Glutamatergic neuron (in vitro differentiated cells): Measurements from ENCODE around the gene LUC7L. TPM values are rescaled to one million over a fixed set of nuclear protein-coding genes. Genes with fewer than 3 reads are reported as not detected.
"Not testable (repeated sequence)": the region's sequence is repeated elsewhere in the genome, so short reads cannot be mapped to it uniquely, and the experiment has no call there.

Source experiments
- DNase-seq: peaks from one replicate; pipeline ENCODE4 v3.0.0; 2022
- H3K27ac Mint-ChIP-seq: one replicate; pipeline ENCODE4 v1.8.0; 2020; ENCODE audit warnings: mild to moderate bottlenecking, mixed read lengths, inconsistent platforms; ENCODE audit not compliant: unreplicated experiment
- H3K27me3 Mint-ChIP-seq: one replicate; pipeline ENCODE4 v1.8.0; 2020; ENCODE audit warnings: mild to moderate bottlenecking, moderate library complexity, mixed read lengths, inconsistent platforms; ENCODE audit not compliant: unreplicated experiment
- H3K36me3 Mint-ChIP-seq: one replicate; pipeline ENCODE4 v1.8.0; 2020; ENCODE audit warnings: mild to moderate bottlenecking, mixed read lengths, inconsistent platforms; ENCODE audit not compliant: unreplicated experiment
- H3K4me1 Mint-ChIP-seq: one replicate; pipeline ENCODE4 v1.8.0; 2020; ENCODE audit warnings: mild to moderate bottlenecking, low read depth, mixed read lengths, inconsistent platforms; ENCODE audit not compliant: unreplicated experiment
- H3K4me3 Mint-ChIP-seq: one replicate; pipeline ENCODE4 v1.8.0; 2020; ENCODE audit warnings: mild to moderate bottlenecking, mixed read lengths, inconsistent platforms; ENCODE audit not compliant: unreplicated experiment
- H3K9me3 Mint-ChIP-seq: one replicate; pipeline ENCODE4 v1.8.0; 2020; ENCODE audit warnings: mild to moderate bottlenecking, moderate library complexity, mixed read lengths, inconsistent platforms; ENCODE audit not compliant: unreplicated experiment
- total RNA-seq: library from RNA; stranded (reverse); fragmentation: NEBNext Ultra II Directional; extraction: Animal tissue kit (Norgen Biotek cat#: 25700); gene quantifications from one replicate; pipeline ENCODE4 v1.2.1, GENCODE V29; 2021; ENCODE audit not compliant: unreplicated experiment
- TF ChIP-seq, protein P1 (sequence below): fragments of 200-600 bp; sonication (generic); IDR thresholded peaks from one replicate; pipeline ENCODE4 v1.5.0; 2021; ENCODE audit not compliant: partially characterized antibody, unreplicated experiment

Gene LUC7L
- total RNA-seq, 1 donor from 2014 or later = 213 TPM

- peaks cover 11% of the 10 kb centered on the region for H3K27me3 Mint-ChIP-seq
- no peak overlapping the region for H3K27ac Mint-ChIP-seq
- TF ChIP-seq, protein P1, sequence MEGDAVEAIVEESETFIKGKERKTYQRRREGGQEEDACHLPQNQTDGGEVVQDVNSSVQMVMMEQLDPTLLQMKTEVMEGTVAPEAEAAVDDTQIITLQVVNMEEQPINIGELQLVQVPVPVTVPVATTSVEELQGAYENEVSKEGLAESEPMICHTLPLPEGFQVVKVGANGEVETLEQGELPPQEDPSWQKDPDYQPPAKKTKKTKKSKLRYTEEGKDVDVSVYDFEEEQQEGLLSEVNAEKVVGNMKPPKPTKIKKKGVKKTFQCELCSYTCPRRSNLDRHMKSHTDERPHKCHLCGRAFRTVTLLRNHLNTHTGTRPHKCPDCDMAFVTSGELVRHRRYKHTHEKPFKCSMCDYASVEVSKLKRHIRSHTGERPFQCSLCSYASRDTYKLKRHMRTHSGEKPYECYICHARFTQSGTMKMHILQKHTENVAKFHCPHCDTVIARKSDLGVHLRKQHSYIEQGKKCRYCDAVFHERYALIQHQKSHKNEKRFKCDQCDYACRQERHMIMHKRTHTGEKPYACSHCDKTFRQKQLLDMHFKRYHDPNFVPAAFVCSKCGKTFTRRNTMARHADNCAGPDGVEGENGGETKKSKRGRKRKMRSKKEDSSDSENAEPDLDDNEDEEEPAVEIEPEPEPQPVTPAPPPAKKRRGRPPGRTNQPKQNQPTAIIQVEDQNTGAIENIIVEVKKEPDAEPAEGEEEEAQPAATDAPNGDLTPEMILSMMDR = no peak
- DNase-seq = no peak
- H3K9me3 Mint-ChIP-seq = peaks cover 10% of the 10 kb centered on the region
- H3K4me3 Mint-ChIP-seq = no peak overlapping the region
- H3K36me3 Mint-ChIP-seq = peaks cover 4% of the 10 kb centered on the region
- peaks cover 1% of the 10 kb centered on the region for H3K4me1 Mint-ChIP-seq
Measured at GRCh38 chr16:269061-269796, 40.0 kb upstream of the LUC7L start.

- TF ChIP-seq, protein P1 = no peak
- Mint-ChIP-seq H3K9me3 (peaks cover 12% of the 10 kb centered on the region), H3K4me1 (peaks cover 1% of the 10 kb centered on the region), H3K27me3 (peaks cover 11% of the 10 kb centered on the region), H3K27ac (no peak overlapping the region), H3K36me3 (peaks cover 4% of the 10 kb centered on the region), H3K4me3 (no peak overlapping the region)
- DNase-seq = no peak
Measured at GRCh38 chr16:268141-269053, 39.1 kb upstream of the LUC7L start.

DNA sequence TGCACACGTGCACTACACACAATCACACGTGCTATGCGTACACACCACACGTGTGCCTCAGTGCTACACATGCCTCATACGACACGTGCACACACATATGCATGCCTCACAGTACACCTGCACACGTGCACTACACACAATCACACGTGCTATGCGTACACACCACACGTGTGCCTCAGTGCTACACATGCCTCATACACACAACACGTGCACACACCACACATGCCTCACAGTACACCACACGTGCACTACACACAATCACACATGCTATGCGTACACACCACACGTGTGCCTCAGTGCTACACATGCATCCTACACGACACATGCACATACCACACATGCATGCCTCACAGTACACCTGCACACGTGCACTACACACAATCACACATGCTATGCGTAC, 38.3 kb upstream of the LUC7L start:
- not testable (repeated sequence) for H3K36me3 Mint-ChIP-seq, H3K27ac Mint-ChIP-seq, DNase-seq, H3K4me1 Mint-ChIP-seq, H3K4me3 Mint-ChIP-seq
- Mint-ChIP-seq H3K27me3 (peaks cover 11% of the 10 kb centered on the region), H3K9me3 (peaks cover 12% of the 10 kb centered on the region)

GRCh38 chr16:266258-267164, 37.3 kb upstream of the LUC7L start:
- H3K4me1 Mint-ChIP-seq = no peaks in the 10 kb centered on the region
- DNase-seq = no peak
- H3K27me3 Mint-ChIP-seq = peaks cover 11% of the 10 kb centered on the region
- no peak overlapping the region for H3K4me3 Mint-ChIP-seq
- TF ChIP-seq, protein P1 = no peak
- no peak overlapping the region for H3K27ac Mint-ChIP-seq
- peaks cover 13% of the 10 kb centered on the region for H3K9me3 Mint-ChIP-seq
- no peaks in the 10 kb centered on the region for H3K36me3 Mint-ChIP-seq

DNA sequence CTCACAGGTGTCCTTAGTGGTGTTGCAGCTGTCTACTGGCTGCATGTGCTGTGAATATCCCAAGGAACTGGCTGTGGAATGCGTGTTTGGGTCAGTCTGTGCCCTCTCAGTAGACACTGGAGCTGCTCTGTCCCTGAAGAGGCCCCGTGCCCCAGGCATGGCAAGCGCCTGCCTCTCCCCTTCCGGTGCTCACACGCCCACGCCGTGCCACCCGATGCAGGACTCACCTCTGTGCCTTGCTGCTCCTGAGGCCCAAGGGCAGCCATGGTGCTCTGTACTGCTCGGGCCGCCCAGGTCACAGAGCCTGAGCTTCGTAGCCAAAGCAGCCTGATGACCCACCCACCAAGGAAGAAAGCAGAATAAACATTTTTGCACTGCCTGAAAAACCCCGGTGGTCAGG, 36.5 kb upstream of the LUC7L start:
- no peak for DNase-seq
- no peak overlapping the region for H3K4me3 Mint-ChIP-seq
- H3K4me1 Mint-ChIP-seq = no peaks in the 10 kb centered on the region
- H3K27me3 Mint-ChIP-seq = peaks cover 11% of the 10 kb centered on the region
- TF ChIP-seq, protein P1 = no peak
- H3K9me3 Mint-ChIP-seq = peaks cover 13% of the 10 kb centered on the region
- H3K27ac Mint-ChIP-seq = no peak overlapping the region
- H3K36me3 Mint-ChIP-seq = peaks cover 1% of the 10 kb centered on the region
